ENCODE data around the gene ITGB1BP2. TPM values are rescaled to one million over a fixed set of nuclear protein-coding genes. Genes with fewer than 3 reads are reported as not detected.

ITGB1BP2 gene
- total RNA-seq = 1.7 and 2.1 TPM in 2 replicates
- long read RNA-seq = 0 reads

GRCh38 chrX:71301195-71301924, at the start of gene ITGB1BP2:
ITGB1BP2 (plus strand) TSS chrX:71301750; CDS start chrX:71301807, 57 bp downstream.
- no peak for DNase-seq (ENCODE audit: extremely low spot score, unreplicated experiment)
- peaks cover 10% of the 10 kb centered on the region for H3K9me3 Mint-ChIP-seq (ENCODE audit: unreplicated experiment)
- H3K4me3 Mint-ChIP-seq (ENCODE audit: unreplicated experiment) = no peak within 1 kb of the TSS
- peaks cover 29% of the 10 kb centered on the region for H3K36me3 Mint-ChIP-seq (ENCODE audit: unreplicated experiment)
- H3K27ac Mint-ChIP-seq (ENCODE audit: unreplicated experiment) = peak within 1 kb of the TSS; percentile 50
- no peaks in the 10 kb centered on the region for H3K27me3 Mint-ChIP-seq (ENCODE audit: unreplicated experiment)
- no peaks in the 10 kb centered on the region for H3K4me1 Mint-ChIP-seq (ENCODE audit: unreplicated experiment)
- no peak for TF ChIP-seq CTCF (IDR thresholded peaks at IDR 0.05)

- Mint-ChIP-seq H3K9me3 (ENCODE audit: unreplicated experiment) (peaks cover 5% of the 10 kb centered on the region), H3K4me1 (ENCODE audit: unreplicated experiment) (peaks cover 15% of the 10 kb centered on the region), H3K4me3 (ENCODE audit: unreplicated experiment) (peak overlapping the region; percentile 26), H3K27ac (ENCODE audit: unreplicated experiment) (no peak overlapping the region), H3K27me3 (ENCODE audit: unreplicated experiment) (no peaks in the 10 kb centered on the region), H3K36me3 (ENCODE audit: unreplicated experiment) (no peaks in the 10 kb centered on the region)
- DNase-seq (ENCODE audit: extremely low spot score, unreplicated experiment) = no peak
- no peak for TF ChIP-seq CTCF (IDR thresholded peaks at IDR 0.05)
These were observed 49.3 kb upstream of the ITGB1BP2 start for GRCh38 chrX:71252221-71252620.

- no peaks in the 10 kb centered on the region for H3K36me3 Mint-ChIP-seq (ENCODE audit: unreplicated experiment)
- peaks cover 15% of the 10 kb centered on the region for H3K4me1 Mint-ChIP-seq (ENCODE audit: unreplicated experiment)
- no peak for DNase-seq (ENCODE audit: extremely low spot score, unreplicated experiment)
- peaks cover 5% of the 10 kb centered on the region for H3K9me3 Mint-ChIP-seq (ENCODE audit: unreplicated experiment)
- peak overlapping the region; percentile 89 for H3K4me3 Mint-ChIP-seq (ENCODE audit: unreplicated experiment)
- no peaks in the 10 kb centered on the region for H3K27me3 Mint-ChIP-seq (ENCODE audit: unreplicated experiment)
- peak; percentile 56 for TF ChIP-seq CTCF (IDR thresholded peaks at IDR 0.05)
- peak overlapping the region; percentile 78 for H3K27ac Mint-ChIP-seq (ENCODE audit: unreplicated experiment)
These were observed 48.1 kb upstream of the ITGB1BP2 start for GRCh38 chrX:71253253-71254091.

- H3K4me3 Mint-ChIP-seq (ENCODE audit: unreplicated experiment) = peak within 1 kb of the TSS; percentile 89
- H3K36me3 Mint-ChIP-seq (ENCODE audit: unreplicated experiment) = no peaks in the 10 kb centered on the region
- peak within 1 kb of the TSS; percentile 78 for H3K27ac Mint-ChIP-seq (ENCODE audit: unreplicated experiment)
- peaks cover 15% of the 10 kb centered on the region for H3K4me1 Mint-ChIP-seq (ENCODE audit: unreplicated experiment)
- H3K9me3 Mint-ChIP-seq (ENCODE audit: unreplicated experiment) = peaks cover 5% of the 10 kb centered on the region
- peak; percentile 95 for DNase-seq (ENCODE audit: extremely low spot score, unreplicated experiment)
- TF ChIP-seq CTCF (IDR thresholded peaks at IDR 0.05) = no peak
- H3K27me3 Mint-ChIP-seq (ENCODE audit: unreplicated experiment) = no peaks in the 10 kb centered on the region
These were observed 47.2 kb upstream of the ITGB1BP2 start, which contains the start of gene ZMYM3 for GRCh38 chrX:71254092-71254963. ZMYM3 (minus strand) TSS chrX:71254140; CDS start chrX:71253255, 885 bp downstream.
